Neural cell (in vitro differentiated cells): ENCODE measurements around the gene RAD51B.

Experiments used
- CTCF ChIP-seq: fragments of 450-650 bp; IDR thresholded peaks from 2 replicates; pipeline ENCODE4 v1.5.1; 2014; ENCODE audit warnings: antibody characterized with exemption, mild to moderate bottlenecking, moderate library complexity; ENCODE audit not compliant: poor library complexity, severe bottlenecking
- EP300 ChIP-seq: fragments of 450-650 bp; conservative IDR thresholded peaks from 2 replicates; pipeline ENCODE4 v1.6.1; 2014; ENCODE audit warnings: antibody characterized with exemption, mild to moderate bottlenecking, moderate library complexity; ENCODE audit not compliant: poor library complexity, severe bottlenecking
- EZH2 ChIP-seq: fragments of 200-600, 300-800 bp; shearing (Covaris generic), sonication (generic); IDR thresholded peaks from 2 replicates; pipeline ENCODE4 v1.6.1; 2014; ENCODE audit warnings: antibody characterized with exemption, low read length, borderline replicate concordance, mild to moderate bottlenecking; ENCODE audit not compliant: insufficient read depth, poor library complexity, severe bottlenecking
- MXI1 ChIP-seq: fragments of 450-650 bp; conservative IDR thresholded peaks from 2 replicates; pipeline ENCODE4 v1.6.1; 2014; ENCODE audit warnings: antibody characterized with exemption, mild to moderate bottlenecking; ENCODE audit not compliant: poor library complexity, severe bottlenecking
- POLR2AphosphoS5 ChIP-seq: IDR thresholded peaks from 2 replicates; pipeline ENCODE4 v1.6.1; 2012
- RAD21 ChIP-seq: fragments of 450-650 bp; conservative IDR thresholded peaks from 2 replicates; pipeline ENCODE4 v1.6.1; 2014; ENCODE audit warnings: antibody characterized with exemption, mild to moderate bottlenecking, moderate library complexity
- REST ChIP-seq: IDR thresholded peaks from 2 replicates; pipeline ENCODE4 v1.6.1; 2012; ENCODE audit warnings: borderline replicate concordance
- SMC3 ChIP-seq: fragments of 450-650 bp; conservative IDR thresholded peaks from 2 replicates; pipeline ENCODE4 v1.6.1; 2014; ENCODE audit warnings: antibody characterized with exemption, mild to moderate bottlenecking, moderate library complexity; ENCODE audit not compliant: poor library complexity
- TAF1 ChIP-seq: IDR thresholded peaks from 2 replicates; pipeline ENCODE4 v1.6.1; 2012; ENCODE audit warnings: low read depth

GRCh38 chr14:68273413-68273812 is 453.8 kb downstream of the RAD51B start:
- TF ChIP-seq POLR2AphosphoS5 (no peak), EP300 (no peak), CTCF (no peak), RAD21 (no peak), TAF1 (no peak), EZH2 (no peak), SMC3 (no peak), REST (no peak), MXI1 (no peak)
